GM21528 (cell line): ENCODE results near the gene NLRP8.
"Not testable (repeated sequence)": the region's sequence is repeated elsewhere in the genome, so short reads cannot be mapped to it uniquely, and the experiment has no call there.

Experiments
- ATAC-seq: cut with Tn5 transposase; IDR thresholded peaks from one replicate; pipeline ENCODE4 v1.9.1; 2021; ENCODE audit warnings: mild to moderate bottlenecking, moderate library complexity; ENCODE audit not compliant: unreplicated experiment, low FRiP score

Gene NLRP8

GRCh38 chr19:55947532-55947931 is at the start of gene NLRP8:
NLRP8 (plus strand) TSS chr19:55947832.
- ATAC-seq: no peak

- ATAC-seq: no peak
Observed at GRCh38 chr19:55898911-55899310, 48.7 kb upstream of the NLRP8 start.

GRCh38 chr19:55901369-55902079 is 46.1 kb upstream of the NLRP8 start:
- no peak for ATAC-seq

- ATAC-seq: no peak
Observed at GRCh38 chr19:55902080-55902751, 45.4 kb upstream of the NLRP8 start.

GRCh38 chr19:55907286-55907685 is 40.3 kb upstream of the NLRP8 start:
- ATAC-seq: no peak

GRCh38 chr19:55907746-55908145 is 39.9 kb upstream of the NLRP8 start:
- no peak for ATAC-seq

GRCh38 chr19:55909801-55910200 is 37.8 kb upstream of the NLRP8 start:
- ATAC-seq: no peak

GRCh38 chr19:55912916-55913315 is 34.7 kb upstream of the NLRP8 start:
- ATAC-seq: no peak

- ATAC-seq: no peak
Observed at GRCh38 chr19:55913643-55914268, 33.9 kb upstream of the NLRP8 start.

GRCh38 chr19:55923556-55923955 is 24.1 kb upstream of the NLRP8 start:
- ATAC-seq: no peak

GRCh38 chr19:55927991-55928390 is 19.6 kb upstream of the NLRP8 start:
- no peak for ATAC-seq

GRCh38 chr19:55929258-55929657 is 18.4 kb upstream of the NLRP8 start:
- ATAC-seq: not testable (repeated sequence)

- ATAC-seq: no peak
Observed at GRCh38 chr19:55930996-55931515, 16.6 kb upstream of the NLRP8 start.

GRCh38 chr19:55931936-55932386 is 15.7 kb upstream of the NLRP8 start, which contains the start of gene NLRP13:
NLRP13 (minus strand) TSS chr19:55932336; CDS start chr19:55932311, 25 bp downstream.
- ATAC-seq: no peak

- no peak for ATAC-seq
Observed at GRCh38 chr19:55935206-55935605, 12.4 kb upstream of the NLRP8 start.

GRCh38 chr19:55939206-55939605 is 8.4 kb upstream of the NLRP8 start:
- ATAC-seq: no peak

GRCh38 chr19:55940306-55940705 is 7.3 kb upstream of the NLRP8 start:
- ATAC-seq: no peak

GRCh38 chr19:55950566-55950965 is 2.9 kb downstream of the NLRP8 start:
- ATAC-seq: not testable (repeated sequence)

GRCh38 chr19:55956431-55956830 is 8.8 kb downstream of the NLRP8 start:
- no peak for ATAC-seq

GRCh38 chr19:55958356-55958755 is 10.7 kb downstream of the NLRP8 start:
- no peak for ATAC-seq

GRCh38 chr19:55959996-55960675 is 12.5 kb downstream of the NLRP8 start:
- ATAC-seq: no peak
